Erythroblast (primary cell): ENCODE data around the gene DLL4.

Source experiments
- GATA1 ChIP-seq: IDR thresholded peaks from 2 replicates; pipeline ENCODE4 v1.6.1; 2011; ENCODE audit warnings: low read depth, mild to moderate bottlenecking, control low read depth, low read length, moderate library complexity
- POLR2A ChIP-seq: IDR thresholded peaks from 2 replicates; pipeline ENCODE4 v1.6.1; 2011; ENCODE audit warnings: mild to moderate bottlenecking, low read length

DNA sequence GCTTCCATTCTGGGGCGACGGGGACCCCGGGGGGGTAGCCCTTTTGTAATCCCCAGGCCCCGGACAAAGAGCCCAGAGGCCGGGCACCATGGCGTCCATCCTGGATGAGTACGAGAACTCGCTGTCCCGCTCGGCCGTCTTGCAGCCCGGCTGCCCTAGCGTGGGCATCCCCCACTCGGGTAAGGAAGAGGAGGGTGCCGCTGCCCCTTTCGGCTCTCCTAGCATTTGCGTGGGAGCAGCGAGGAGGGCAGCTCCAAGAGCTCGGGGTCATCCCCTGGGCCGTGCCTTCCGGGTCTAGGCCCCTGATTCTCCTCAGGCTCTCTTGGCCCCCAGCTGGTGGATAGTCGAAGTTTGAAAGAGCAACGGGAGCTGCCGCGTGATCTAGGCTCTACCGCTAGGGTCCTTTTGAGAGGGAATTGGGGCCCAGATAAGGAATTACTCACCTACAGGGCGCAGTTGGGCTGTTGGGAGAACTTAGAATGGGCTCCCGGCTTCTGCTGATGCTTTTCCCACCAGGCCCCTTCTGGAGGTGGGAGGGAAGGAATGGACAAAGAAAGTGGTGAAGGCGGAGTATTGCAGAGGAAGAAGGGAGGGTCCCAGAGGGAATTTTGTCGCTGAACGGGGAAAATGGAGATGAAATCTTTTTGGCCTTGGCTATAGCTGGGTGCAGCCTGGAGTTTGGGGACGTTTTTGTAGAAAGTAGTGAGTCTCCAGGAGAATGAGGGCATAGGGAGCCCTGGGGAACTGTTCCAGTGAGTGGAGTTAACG is 34.3 kb upstream of the DLL4 start:
- TF ChIP-seq GATA1 (no peak), POLR2A (no peak)
